ENCODE measurements around the gene OR5H2. TPM values are rescaled to one million over a fixed set of nuclear protein-coding genes. Genes with fewer than 3 reads are reported as not detected.

Gene OR5H2
- polyA plus RNA-seq, 3 donors = not detected

GRCh38 chr3:98322101-98322500 lies 39.8 kb downstream of the OR5H2 start:
- TF ChIP-seq CTCF (IDR thresholded peaks at IDR 0.05) = no peak
- no peak overlapping the region for H3K4me3 Mint-ChIP-seq
- H3K36me3 Mint-ChIP-seq = no peaks in the 10 kb centered on the region
- DNase-seq = no peak
- no peaks in the 10 kb centered on the region for H3K36me3 ChIP-seq (replicated peaks in 1 of 2; ENCODE audit: control insufficient read depth in 1 of 2, insufficient read depth in 2 of 2, low read length in 2 of 2)
- intact Hi-C loops (cut with micrococcal nuclease) = no loop called here
- no peaks in the 10 kb centered on the region for H3K9me3 ChIP-seq (replicated peaks in 1 of 2; ENCODE audit: control insufficient read depth in 1 of 2, insufficient read depth in 1 of 2, low read length in 2 of 2)
- H3K9me3 Mint-ChIP-seq = no peaks in the 10 kb centered on the region
- H3K4me1 ChIP-seq (ENCODE audit: control insufficient read depth in 1 of 2, insufficient read depth in 2 of 2, low read length in 2 of 2) = no peaks in the 10 kb centered on the region
- H3K27me3 ChIP-seq (ENCODE audit: control insufficient read depth in 2 of 2, insufficient read depth in 2 of 2, low read length in 2 of 2) = no peaks in the 10 kb centered on the region
- H4K20me1 ChIP-seq (ENCODE audit: insufficient read depth, low read length) = no peaks in the 10 kb centered on the region
- no CpG with 5 or more reads among the region's 2 CpGs for WGBS (ENCODE audit: insufficient coverage)
- H3K9ac ChIP-seq (ENCODE audit: insufficient read depth, low read length, poor library complexity, severe bottlenecking) = no peak overlapping the region
- no peaks in the 10 kb centered on the region for H3K79me2 ChIP-seq (ENCODE audit: insufficient read depth, low read length)
- H3K4me2 ChIP-seq (replicated peaks; ENCODE audit: extremely low read depth, low read length, poor library complexity, severe bottlenecking) = no peak overlapping the region
- no peak overlapping the region for H2AFZ ChIP-seq (ENCODE audit: insufficient read depth, low read depth, low read length, poor library complexity, severe bottlenecking)
- H3K4me3 ChIP-seq (replicated peaks in 1 of 3; ENCODE audit: low read depth in 2 of 3, low read length in 3 of 3) = no peak overlapping the region
- H3K27ac Mint-ChIP-seq = no peak overlapping the region
- no peak overlapping the region for H3K27ac ChIP-seq (ENCODE audit: low read depth in 1 of 2, low read length in 2 of 2)
- H3K27me3 Mint-ChIP-seq (ENCODE audit: low read depth in 3 of 3) = peaks cover 0 to 2% (median 2%) of the 10 kb centered on the region in 3 donors
- no peaks in the 10 kb centered on the region for H3K4me1 Mint-ChIP-seq

- no peaks in the 10 kb centered on the region for H4K20me1 ChIP-seq (ENCODE audit: insufficient read depth, low read length)
- Mint-ChIP-seq H3K9me3 (no peaks in the 10 kb centered on the region), H3K4me3 (no peak overlapping the region), H3K27ac (no peak overlapping the region), H3K27me3 (ENCODE audit: low read depth in 3 of 3) (peaks cover 2 to 4% (median 2%) of the 10 kb centered on the region in 3 donors), H3K36me3 (no peaks in the 10 kb centered on the region), H3K4me1 (peaks cover 2% of the 10 kb centered on the region)
- no peak overlapping the region for H3K4me2 ChIP-seq (replicated peaks; ENCODE audit: extremely low read depth, low read length, poor library complexity, severe bottlenecking)
- no peak for DNase-seq
- H3K36me3 ChIP-seq (replicated peaks in 1 of 2; ENCODE audit: control insufficient read depth in 1 of 2, insufficient read depth in 2 of 2, low read length in 2 of 2) = no peaks in the 10 kb centered on the region
- no peaks in the 10 kb centered on the region for H3K79me2 ChIP-seq (ENCODE audit: insufficient read depth, low read length)
- intact Hi-C loops (cut with micrococcal nuclease) = no loop called here
- no peak overlapping the region for H3K27ac ChIP-seq (ENCODE audit: low read depth in 1 of 2, low read length in 2 of 2)
- H3K4me3 ChIP-seq (replicated peaks in 1 of 3; ENCODE audit: low read depth in 2 of 3, low read length in 3 of 3) = no peak overlapping the region
- no peaks in the 10 kb centered on the region for H3K4me1 ChIP-seq (ENCODE audit: control insufficient read depth in 1 of 2, insufficient read depth in 2 of 2, low read length in 2 of 2)
- no peaks in the 10 kb centered on the region for H3K9me3 ChIP-seq (replicated peaks in 1 of 2; ENCODE audit: control insufficient read depth in 1 of 2, insufficient read depth in 1 of 2, low read length in 2 of 2)
- no peak for TF ChIP-seq CTCF (IDR thresholded peaks at IDR 0.05)
- H3K27me3 ChIP-seq (ENCODE audit: control insufficient read depth in 2 of 2, insufficient read depth in 2 of 2, low read length in 2 of 2) = no peaks in the 10 kb centered on the region
- 100% methylated on average over 2 of the region's 2 CpGs for WGBS (ENCODE audit: insufficient coverage)
- H3K9ac ChIP-seq (ENCODE audit: insufficient read depth, low read length, poor library complexity, severe bottlenecking) = no peak overlapping the region
- no peak overlapping the region for H2AFZ ChIP-seq (ENCODE audit: insufficient read depth, low read depth, low read length, poor library complexity, severe bottlenecking)
These were observed 40.4 kb downstream of the OR5H2 start for GRCh38 chr3:98322686-98323085.

All from CD14-positive monocyte (primary cell).